ENCODE data around the gene DLL4. TPM values are rescaled to one million over a fixed set of nuclear protein-coding genes. Genes with fewer than 3 reads are reported as not detected.

DLL4 gene
- total RNA-seq, 1 donor from 2014 or later: 11.5 TPM

DNA sequence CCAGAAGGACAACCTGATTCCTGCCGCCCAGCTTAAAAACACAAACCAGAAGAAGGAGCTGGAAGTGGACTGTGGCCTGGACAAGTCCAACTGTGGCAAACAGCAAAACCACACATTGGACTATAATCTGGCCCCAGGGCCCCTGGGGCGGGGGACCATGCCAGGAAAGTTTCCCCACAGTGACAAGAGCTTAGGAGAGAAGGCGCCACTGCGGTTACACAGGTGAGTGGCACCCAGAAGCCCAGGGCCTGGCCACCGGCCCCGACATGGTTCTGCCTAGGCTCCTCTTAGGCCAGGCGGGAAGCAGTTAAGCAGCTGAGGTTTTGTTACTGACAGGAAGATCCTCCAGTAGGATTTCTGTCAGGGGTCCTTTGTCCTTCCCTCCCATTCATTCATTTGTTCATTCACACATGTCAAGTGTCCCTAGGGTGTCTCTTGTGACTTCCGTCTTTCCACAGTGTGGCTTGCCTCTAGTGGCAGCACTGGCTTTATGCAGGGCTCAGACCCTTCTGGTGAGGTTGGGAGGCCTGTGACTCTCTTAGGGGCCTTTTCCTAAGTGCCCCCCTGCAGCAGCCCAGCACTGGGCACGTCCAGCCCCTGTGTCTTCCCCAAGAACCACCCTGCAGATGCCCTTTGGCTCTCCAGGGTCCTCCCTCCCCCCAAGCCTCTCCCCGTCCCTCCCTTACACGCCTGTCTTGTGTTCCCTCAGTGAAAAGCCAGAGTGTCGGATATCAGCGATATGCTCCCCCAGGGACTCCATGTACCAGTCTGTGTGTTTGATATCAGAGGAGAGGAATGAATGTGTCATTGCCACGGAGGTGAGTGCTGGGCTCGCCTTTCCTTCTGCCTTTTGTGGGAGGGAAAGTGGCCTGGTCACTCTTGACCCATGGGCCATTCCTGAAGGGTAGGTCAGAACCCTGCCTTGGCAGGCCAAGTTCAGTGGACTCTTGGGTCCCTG, 7.8 kb downstream of the DLL4 start:
- intact Hi-C loops (cut with DNase I): no loop called here
- DNase-seq (ENCODE audit: low spot score): no peak

DNA sequence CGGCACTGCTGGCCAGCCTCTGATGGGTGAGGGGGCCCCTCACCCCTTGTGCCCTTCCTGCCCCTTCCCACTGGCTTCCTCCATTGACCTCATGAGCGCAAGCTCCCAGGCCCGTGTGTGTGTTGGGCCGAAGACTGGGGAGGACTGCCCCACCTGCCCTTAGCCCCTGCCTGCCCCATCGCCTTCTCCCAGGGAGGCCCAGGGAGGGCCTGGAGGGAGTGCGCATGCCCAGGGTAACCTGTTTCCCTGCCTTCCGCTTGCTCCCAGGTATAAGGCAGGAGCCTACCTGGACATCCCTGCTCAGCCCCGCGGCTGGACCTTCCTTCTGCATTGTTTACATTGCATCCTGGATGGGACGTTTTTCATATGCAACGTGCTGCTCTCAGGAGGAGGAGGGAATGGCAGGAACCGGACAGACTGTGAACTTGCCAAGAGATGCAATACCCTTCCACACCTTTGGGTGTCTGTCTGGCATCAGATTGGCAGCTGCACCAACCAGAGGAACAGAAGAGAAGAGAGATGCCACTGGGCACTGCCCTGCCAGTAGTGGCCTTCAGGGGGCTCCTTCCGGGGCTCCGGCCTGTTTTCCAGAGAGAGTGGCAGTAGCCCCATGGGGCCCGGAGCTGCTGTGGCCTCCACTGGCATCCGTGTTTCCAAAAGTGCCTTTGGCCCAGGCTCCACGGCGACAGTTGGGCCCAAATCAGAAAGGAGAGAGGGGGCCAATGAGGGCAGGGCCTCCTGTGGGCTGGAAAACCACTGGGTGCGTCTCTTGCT, 8.8 kb downstream of the DLL4 start:
- intact Hi-C loops (cut with DNase I): no loop called here
- no peak for DNase-seq (ENCODE audit: low spot score)

DNA sequence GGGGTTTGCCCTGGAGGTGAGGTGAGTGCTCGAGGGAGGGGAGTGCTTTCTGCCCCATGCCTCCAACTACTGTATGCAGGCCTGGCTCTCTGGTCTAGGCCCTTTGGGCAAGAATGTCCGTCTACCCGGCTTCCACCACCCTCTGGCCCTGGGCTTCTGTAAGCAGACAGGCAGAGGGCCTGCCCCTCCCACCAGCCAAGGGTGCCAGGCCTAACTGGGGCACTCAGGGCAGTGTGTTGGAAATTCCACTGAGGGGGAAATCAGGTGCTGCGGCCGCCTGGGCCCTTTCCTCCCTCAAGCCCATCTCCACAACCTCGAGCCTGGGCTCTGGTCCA, 9.4 kb downstream of the DLL4 start:
- intact Hi-C loops (cut with DNase I): no loop called here
- no peak for DNase-seq (ENCODE audit: low spot score)

DNA sequence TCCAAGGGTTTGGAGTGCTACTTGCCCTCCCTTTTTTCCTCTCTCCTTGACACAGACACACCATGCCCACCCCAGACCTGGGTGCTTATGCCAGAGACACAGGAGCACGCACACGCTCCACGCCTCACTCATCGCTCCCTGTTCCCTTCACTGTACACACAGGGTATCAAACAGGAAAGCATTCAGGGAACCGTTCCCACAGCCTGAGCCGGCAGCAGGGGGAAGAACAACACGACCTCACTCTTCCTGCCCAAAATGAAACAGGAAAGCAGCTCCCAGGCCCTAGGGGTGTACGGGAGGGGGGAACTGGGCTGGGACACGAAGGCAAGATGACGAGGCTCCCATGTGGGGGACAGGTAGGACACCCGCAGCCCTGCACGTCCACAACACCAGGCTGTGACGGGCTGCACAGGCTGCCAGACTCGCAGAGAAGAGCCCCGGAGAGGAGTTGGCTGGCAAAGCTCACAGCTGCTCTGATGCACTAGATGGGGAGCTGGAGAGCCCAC, 11.2 kb downstream of the DLL4 start:
- intact Hi-C loops (cut with DNase I): loop anchor here (1.0 to 10.0 kb wide), 3 partner anchors 11 to 174 kb away; partner anchors contain the start of genes DLL4 and INO80
- DNase-seq (ENCODE audit: low spot score): no peak

DNA sequence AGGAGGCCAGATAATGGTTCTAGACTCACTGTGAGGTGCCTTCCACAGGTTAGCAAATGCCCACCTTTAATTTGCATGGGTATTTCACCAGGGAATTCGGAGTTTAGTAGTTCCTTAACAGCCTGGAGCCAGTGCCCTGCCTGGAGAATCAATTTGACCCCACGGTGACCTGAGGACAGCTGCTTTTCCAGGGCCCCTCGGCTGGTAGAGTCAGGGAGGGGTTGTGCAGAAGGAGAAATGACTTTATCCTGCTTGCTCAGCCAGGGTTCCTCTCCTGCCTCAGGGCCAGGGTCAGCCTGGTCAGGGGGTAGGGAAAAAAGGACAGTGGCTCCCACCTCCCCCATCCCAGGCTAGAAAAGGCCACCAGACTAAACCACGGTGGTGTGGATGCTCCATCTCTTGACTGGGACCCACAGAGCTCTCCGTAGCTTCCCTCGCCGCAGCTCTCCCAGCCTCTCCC, 12.0 kb downstream of the DLL4 start:
- intact Hi-C loops (cut with DNase I): loop anchor here (1.0 to 10.0 kb wide), 3 partner anchors 34 to 174 kb away; partner anchors contain the start of gene INO80
- no peak for DNase-seq (ENCODE audit: low spot score)

DNA sequence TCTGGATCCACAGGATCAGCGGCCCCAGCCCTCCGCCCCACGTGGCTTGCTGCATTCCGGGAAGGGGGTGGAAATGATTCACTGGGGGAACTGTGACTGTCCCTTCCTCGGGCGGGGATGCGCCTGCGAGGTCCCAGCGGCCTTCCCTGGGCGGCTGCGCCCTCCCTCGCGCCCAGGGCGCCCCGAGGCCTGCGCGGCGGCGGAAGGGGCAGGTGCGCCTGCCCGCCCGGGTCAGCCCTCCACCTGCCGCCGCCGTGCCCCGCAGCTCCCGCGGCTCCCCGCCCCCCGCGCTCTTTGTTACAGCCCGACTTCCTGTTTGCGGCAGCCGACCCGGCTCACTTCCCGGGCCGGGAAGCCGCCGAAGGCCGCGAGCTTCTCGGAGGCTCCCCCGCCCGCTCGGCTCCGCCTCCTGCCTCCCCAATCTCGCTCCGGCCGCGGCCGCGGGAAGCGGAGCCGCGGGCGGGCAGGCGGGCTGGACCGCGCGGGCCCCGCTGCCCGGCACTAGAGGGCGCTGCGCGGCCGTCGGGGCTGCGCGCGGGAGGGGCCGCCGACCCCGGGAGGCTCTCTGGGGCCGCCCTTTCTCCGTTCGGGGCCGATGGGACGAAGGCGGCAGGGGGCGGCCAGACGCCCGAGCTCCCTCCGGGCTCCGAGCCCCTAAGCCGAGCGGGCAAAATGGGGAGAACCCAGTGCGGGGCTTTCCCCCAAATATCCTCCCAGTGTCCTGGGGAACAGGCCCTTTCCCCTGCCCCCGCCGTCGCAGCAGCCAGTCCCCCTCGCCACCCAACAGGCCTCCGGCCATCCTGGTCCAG, 12.6 kb downstream of the DLL4 start:
- DNase-seq (ENCODE audit: low spot score): peak; percentile 91
- intact Hi-C loops (cut with DNase I): loop anchor here (1.0 to 10.0 kb wide), 3 partner anchors 34 to 173 kb away; partner anchors contain the start of gene INO80

- no peak for DNase-seq (ENCODE audit: low spot score)
- intact Hi-C loops (cut with DNase I): loop anchor here (10.0 kb wide), 1 partner anchor 172 kb away; the partner anchor contains the start of gene INO80
Observed at GRCh38 chr15:40942337-40942854, 13.3 kb downstream of the DLL4 start.

DNA sequence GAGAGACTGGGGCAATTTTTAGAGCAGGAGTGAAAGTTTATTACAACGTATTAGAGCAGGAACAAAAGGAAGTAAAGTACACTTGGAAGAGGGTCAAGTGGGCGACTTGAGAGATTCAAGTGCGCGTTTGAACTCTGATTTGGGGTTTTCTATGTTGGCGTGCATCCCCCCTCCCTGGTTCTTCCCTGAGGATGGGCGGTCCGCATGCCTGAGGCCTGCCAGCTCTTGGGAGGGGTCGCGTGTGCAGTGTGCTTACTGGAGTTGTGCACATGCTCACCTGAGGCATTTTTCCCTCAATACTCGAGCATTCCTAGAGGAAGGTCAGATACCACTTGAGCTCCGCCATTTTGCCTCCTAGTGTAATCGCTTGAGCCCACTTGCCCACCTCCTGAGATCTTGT, 13.7 kb downstream of the DLL4 start:
- intact Hi-C loops (cut with DNase I): loop anchor here (10.0 kb wide), 1 partner anchor 172 kb away; the partner anchor contains the start of gene INO80
- no peak for DNase-seq (ENCODE audit: low spot score)

DNA sequence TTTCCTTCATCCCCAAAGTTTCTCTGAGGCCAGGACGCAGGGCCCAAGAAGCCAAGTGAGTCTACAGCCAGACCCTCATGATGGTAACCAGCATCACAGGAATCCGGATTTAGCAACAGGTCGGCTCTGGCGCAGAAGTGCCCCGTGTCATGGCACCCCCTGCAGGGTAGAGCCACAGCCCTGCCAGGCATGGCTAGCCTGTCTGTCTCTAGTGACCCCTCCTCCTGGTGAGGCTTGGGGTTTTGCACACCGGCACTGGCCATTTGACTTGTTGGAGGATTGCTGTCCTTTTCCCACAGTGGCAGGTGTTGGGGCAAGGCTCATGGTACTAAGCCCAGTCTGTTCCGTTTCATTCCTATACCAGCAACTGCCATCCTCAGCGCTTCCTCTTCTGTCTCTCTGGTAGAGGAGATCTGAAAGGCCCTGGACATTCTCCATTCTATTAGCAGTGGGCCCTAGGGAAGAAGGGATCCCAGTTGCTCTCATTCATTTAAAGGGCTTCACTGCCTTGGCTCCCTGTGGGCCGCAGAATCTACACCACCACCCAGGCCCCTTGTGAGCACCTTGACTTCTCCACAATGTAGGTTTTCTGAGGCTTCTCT, 14.7 kb downstream of the DLL4 start:
- intact Hi-C loops (cut with DNase I): loop anchor here (10.0 kb wide), 1 partner anchor 171 kb away; the partner anchor contains the start of gene INO80
- no peak for DNase-seq (ENCODE audit: low spot score)

- DNase-seq (ENCODE audit: low spot score): no peak
- intact Hi-C loops (cut with DNase I): loop anchor here (10.0 kb wide), 1 partner anchor 170 kb away; the partner anchor contains the start of gene INO80
Observed at GRCh38 chr15:40944510-40945296, 15.6 kb downstream of the DLL4 start.

- intact Hi-C loops (cut with DNase I): loop anchor here (10.0 kb wide), 1 partner anchor 166 kb away; the partner anchor contains the start of gene INO80
Observed at GRCh38 chr15:40948706-40949473, 19.8 kb downstream of the DLL4 start.

DNA sequence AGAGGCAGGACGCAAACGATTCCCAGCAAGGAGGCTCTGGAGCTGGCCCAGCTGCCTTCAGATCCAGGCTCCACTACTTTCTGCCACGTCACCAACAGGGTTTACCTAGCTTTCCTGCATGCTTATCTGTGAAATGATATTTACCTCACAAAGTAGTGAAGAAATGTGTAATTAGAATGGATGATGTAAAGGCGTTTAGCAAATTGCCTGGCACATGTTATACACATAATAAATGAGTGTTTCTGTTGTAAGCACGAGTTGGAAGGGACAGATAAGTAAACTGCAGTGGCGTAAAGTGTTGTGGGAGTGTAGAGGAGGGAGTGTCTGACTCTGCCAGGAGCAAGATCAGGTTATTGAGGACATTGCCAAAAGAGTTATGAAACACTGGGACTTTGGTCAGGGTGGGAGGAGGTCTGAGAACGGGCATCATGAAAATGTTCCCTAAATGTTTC, 20.6 kb downstream of the DLL4 start:
- DNase-seq (ENCODE audit: low spot score): no peak
- intact Hi-C loops (cut with DNase I): loop anchor here (10.0 kb wide), 1 partner anchor 165 kb away; the partner anchor contains the start of gene INO80

More at GRCh38 chr15:40948706-40949473, 19.8 kb downstream of the DLL4 start:
- DNase-seq (ENCODE audit: low spot score): no peak

- no peak for DNase-seq (ENCODE audit: low spot score)
- intact Hi-C loops (cut with DNase I): no loop called here
Observed at GRCh38 chr15:40951764-40952163, 22.6 kb downstream of the DLL4 start.

DNA sequence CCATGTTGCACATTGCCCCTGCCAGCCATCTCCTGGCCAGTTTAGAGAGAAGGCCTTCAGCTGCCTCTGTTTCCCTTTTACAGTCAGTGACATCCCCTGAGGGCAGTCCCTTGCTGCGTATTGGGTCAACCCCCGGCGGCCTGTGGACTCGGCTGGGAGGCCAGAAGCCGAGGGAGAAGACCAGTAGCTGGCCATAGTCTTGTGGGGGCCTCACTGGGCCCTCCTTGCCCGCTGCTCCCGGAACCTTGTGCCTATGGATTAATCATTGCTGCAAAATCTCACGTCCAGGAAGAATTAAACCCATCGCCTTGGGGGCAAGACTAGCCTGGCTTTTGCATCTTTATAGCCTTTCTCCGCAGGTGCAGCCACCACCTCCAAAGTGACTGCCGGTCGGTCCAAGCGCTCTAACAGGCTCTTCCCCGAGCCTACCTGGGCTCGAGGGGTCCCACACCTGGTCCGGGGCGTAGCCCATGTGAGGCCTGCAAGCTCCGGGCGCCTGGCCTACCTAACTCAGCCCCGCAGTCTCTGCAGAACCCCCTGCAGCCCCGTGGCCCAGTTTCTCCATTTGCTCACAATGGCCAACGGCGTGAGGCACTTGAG, 23.3 kb downstream of the DLL4 start:
- intact Hi-C loops (cut with DNase I): no loop called here
- no peak for DNase-seq (ENCODE audit: low spot score)

GRCh38 chr15:40952901-40953712, 24.0 kb downstream of the DLL4 start, which contains the start of gene CHAC1:
Gene CHAC1, plus strand, starts transcription at chr15:40953471. Its CDS starts 113 bp downstream, at chr15:40953584.
- peak; percentile 97 for DNase-seq (ENCODE audit: low spot score)
- intact Hi-C loops (cut with DNase I): no loop called here

All from cardiac septum (tissue), 1 donor.